GM12865 (cell line): ENCODE measurements around the gene EPC1.
"Not testable (repeated sequence)": the region's sequence is repeated elsewhere in the genome, so short reads cannot be mapped to it uniquely, and the experiment has no call there.

Experiments
- DNase-seq: peaks from one replicate; pipeline ENCODE4 v3.0.0; 2010; ENCODE audit warnings: low read depth
- H3K4me3 ChIP-seq: 2 replicates; pipeline ENCODE4 v1.5.1; 2011; ENCODE audit warnings: mild to moderate bottlenecking, low read depth, low read length, control low read depth
- CTCF ChIP-seq: IDR thresholded peaks from 2 replicates; pipeline ENCODE4 v1.5.1; 2011; ENCODE audit warnings: low read length, control low read depth, low read depth, inconsistent platforms; ENCODE audit not compliant: insufficient read depth; ENCODE audit errors: missing control alignments

Gene EPC1

GRCh38 chr10:32360884-32361283, 13.9 kb upstream of the EPC1 start:
- no peak overlapping the region for H3K4me3 ChIP-seq
- no peak for DNase-seq
- TF ChIP-seq CTCF = no peak

- TF ChIP-seq CTCF = no peak
- no peak overlapping the region for H3K4me3 ChIP-seq
- no peak for DNase-seq
These were observed 13.3 kb upstream of the EPC1 start for GRCh38 chr10:32360241-32360640.

GRCh38 chr10:32357056-32357735, 10.2 kb upstream of the EPC1 start:
- TF ChIP-seq CTCF = no peak
- H3K4me3 ChIP-seq = no peak overlapping the region
- DNase-seq = no peak

- not testable (repeated sequence) for DNase-seq
These were observed 7.7 kb upstream of the EPC1 start for GRCh38 chr10:32354690-32355089.

GRCh38 chr10:32350811-32351350, 3.9 kb upstream of the EPC1 start:
- no peak for TF ChIP-seq CTCF
- DNase-seq = peak; percentile 43

More at GRCh38 chr10:32354690-32355089, 7.7 kb upstream of the EPC1 start:
- H3K4me3 ChIP-seq = not testable (repeated sequence)

GRCh38 chr10:32349968-32350738, 3.2 kb upstream of the EPC1 start:
- H3K4me3 ChIP-seq = no peak overlapping the region
- no peak for TF ChIP-seq CTCF
- DNase-seq = no peak

More at GRCh38 chr10:32350811-32351350, 3.9 kb upstream of the EPC1 start:
- no peak overlapping the region for H3K4me3 ChIP-seq

GRCh38 chr10:32349199-32349585, 2.2 kb upstream of the EPC1 start:
- no peak for TF ChIP-seq CTCF
- no peak overlapping the region for H3K4me3 ChIP-seq
- no peak for DNase-seq
